ENCODE measurements around the gene INPP5B.

Gene INPP5B

DNA sequence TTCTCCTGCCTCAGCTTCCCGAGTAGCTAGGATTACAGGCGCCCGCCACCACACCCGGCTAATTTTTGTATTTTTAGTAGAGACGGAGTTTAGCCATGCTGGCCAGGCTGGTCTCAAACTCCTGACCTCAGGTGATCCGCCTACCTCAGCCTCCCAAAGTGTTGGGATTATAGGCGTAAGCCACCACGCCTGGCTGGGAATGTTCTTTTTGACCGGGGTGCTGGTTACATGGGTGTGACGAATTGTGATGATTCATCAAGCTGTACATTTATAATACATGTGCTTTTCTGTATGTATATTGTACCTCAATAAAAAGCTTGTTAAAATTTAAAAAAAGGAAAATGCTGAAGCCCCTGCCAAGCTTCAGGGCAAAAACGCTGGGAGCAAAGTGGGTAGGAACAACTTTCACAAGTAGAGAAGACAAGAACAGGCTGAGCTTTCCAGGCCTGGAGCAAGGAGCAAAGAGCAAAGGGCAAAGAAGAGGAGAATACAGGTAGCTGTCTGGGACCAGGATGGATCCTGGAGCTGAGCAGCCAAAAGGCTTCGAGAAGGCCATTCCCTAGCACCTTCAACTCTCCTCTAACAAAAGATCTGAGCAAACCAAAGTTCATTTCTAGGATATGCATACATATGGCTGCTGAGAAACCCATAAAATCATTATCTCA lies 118.3 kb downstream of the INPP5B start:
- TF ChIP-seq POLR2AphosphoS5 (IDR thresholded peaks at IDR 0.05; ENCODE audit: low read depth, low read length) (no peak), SIN3A (IDR thresholded peaks at IDR 0.05; ENCODE audit: borderline replicate concordance, insufficient read depth, low read length) (no peak), FOXP2 (optimal IDR thresholded peaks at IDR 0.05; ENCODE audit: borderline replicate concordance, extremely low read depth, extremely low read length, insufficient read depth) (no peak), TAF1 (IDR thresholded peaks at IDR 0.05; ENCODE audit: borderline replicate concordance, insufficient read depth, low read length) (no peak)
- TF ChIP-seq, protein P1, sequence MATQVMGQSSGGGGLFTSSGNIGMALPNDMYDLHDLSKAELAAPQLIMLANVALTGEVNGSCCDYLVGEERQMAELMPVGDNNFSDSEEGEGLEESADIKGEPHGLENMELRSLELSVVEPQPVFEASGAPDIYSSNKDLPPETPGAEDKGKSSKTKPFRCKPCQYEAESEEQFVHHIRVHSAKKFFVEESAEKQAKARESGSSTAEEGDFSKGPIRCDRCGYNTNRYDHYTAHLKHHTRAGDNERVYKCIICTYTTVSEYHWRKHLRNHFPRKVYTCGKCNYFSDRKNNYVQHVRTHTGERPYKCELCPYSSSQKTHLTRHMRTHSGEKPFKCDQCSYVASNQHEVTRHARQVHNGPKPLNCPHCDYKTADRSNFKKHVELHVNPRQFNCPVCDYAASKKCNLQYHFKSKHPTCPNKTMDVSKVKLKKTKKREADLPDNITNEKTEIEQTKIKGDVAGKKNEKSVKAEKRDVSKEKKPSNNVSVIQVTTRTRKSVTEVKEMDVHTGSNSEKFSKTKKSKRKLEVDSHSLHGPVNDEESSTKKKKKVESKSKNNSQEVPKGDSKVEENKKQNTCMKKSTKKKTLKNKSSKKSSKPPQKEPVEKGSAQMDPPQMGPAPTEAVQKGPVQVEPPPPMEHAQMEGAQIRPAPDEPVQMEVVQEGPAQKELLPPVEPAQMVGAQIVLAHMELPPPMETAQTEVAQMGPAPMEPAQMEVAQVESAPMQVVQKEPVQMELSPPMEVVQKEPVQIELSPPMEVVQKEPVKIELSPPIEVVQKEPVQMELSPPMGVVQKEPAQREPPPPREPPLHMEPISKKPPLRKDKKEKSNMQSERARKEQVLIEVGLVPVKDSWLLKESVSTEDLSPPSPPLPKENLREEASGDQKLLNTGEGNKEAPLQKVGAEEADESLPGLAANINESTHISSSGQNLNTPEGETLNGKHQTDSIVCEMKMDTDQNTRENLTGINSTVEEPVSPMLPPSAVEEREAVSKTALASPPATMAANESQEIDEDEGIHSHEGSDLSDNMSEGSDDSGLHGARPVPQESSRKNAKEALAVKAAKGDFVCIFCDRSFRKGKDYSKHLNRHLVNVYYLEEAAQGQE (IDR thresholded peaks at IDR 0.05; ENCODE audit: insufficient read depth in 1 of 2, low read depth in 2 of 2, low read length in 2 of 2) = no peak

DNA sequence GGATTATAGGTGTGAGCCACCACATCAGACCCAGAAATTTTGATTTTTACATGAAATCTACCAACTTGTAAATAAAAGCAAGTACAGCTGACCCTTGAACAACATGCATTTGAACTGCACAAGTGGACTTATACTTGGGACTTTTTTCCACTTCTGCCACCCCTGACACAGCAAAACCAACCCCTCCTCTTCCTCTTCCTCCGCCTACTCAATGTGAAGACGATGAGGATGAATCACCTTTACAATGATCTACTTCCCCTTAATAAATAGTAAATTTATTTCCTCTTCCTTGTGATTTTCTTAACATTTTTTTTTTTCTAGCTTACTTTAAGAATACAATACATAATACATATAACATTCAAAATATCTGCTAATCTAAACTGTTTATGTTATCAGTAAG lies 121.3 kb downstream of the INPP5B start:
- TF ChIP-seq FOXP2 (optimal IDR thresholded peaks at IDR 0.05; ENCODE audit: borderline replicate concordance, extremely low read depth, extremely low read length, insufficient read depth) = no peak
- TF ChIP-seq TAF1 (IDR thresholded peaks at IDR 0.05; ENCODE audit: borderline replicate concordance, insufficient read depth, low read length) = no peak
- no peak for TF ChIP-seq SIN3A (IDR thresholded peaks at IDR 0.05; ENCODE audit: borderline replicate concordance, insufficient read depth, low read length)
- no peak for TF ChIP-seq POLR2AphosphoS5 (IDR thresholded peaks at IDR 0.05; ENCODE audit: low read depth, low read length)
- TF ChIP-seq, protein P1 (IDR thresholded peaks at IDR 0.05; ENCODE audit: insufficient read depth in 1 of 2, low read depth in 2 of 2, low read length in 2 of 2) = no peak

DNA sequence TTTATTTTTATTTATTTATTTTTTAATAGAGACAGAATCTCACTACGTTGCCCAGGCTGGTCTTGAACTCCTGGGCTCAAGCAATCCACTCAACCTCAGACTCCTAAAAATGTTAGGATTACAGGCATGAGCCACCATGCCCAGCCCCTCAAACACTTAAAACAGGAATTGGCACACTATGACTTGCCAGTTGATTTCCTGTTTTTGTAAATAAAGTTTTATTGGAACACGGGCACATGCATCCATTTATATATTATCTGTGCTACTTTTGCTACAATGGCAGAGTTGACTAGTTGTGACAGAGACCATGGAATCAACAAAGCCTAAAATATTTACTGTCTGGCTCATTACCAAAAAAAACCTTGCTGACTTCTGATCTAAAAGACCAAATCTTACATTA lies 122.9 kb downstream of the INPP5B start:
- TF ChIP-seq TAF1 (IDR thresholded peaks at IDR 0.05; ENCODE audit: borderline replicate concordance, insufficient read depth, low read length) (no peak), SIN3A (IDR thresholded peaks at IDR 0.05; ENCODE audit: borderline replicate concordance, insufficient read depth, low read length) (no peak), FOXP2 (optimal IDR thresholded peaks at IDR 0.05; ENCODE audit: borderline replicate concordance, extremely low read depth, extremely low read length, insufficient read depth) (no peak), POLR2AphosphoS5 (IDR thresholded peaks at IDR 0.05; ENCODE audit: low read depth, low read length) (no peak)
- TF ChIP-seq, protein P1 (IDR thresholded peaks at IDR 0.05; ENCODE audit: insufficient read depth in 1 of 2, low read depth in 2 of 2, low read length in 2 of 2) = no peak

DNA sequence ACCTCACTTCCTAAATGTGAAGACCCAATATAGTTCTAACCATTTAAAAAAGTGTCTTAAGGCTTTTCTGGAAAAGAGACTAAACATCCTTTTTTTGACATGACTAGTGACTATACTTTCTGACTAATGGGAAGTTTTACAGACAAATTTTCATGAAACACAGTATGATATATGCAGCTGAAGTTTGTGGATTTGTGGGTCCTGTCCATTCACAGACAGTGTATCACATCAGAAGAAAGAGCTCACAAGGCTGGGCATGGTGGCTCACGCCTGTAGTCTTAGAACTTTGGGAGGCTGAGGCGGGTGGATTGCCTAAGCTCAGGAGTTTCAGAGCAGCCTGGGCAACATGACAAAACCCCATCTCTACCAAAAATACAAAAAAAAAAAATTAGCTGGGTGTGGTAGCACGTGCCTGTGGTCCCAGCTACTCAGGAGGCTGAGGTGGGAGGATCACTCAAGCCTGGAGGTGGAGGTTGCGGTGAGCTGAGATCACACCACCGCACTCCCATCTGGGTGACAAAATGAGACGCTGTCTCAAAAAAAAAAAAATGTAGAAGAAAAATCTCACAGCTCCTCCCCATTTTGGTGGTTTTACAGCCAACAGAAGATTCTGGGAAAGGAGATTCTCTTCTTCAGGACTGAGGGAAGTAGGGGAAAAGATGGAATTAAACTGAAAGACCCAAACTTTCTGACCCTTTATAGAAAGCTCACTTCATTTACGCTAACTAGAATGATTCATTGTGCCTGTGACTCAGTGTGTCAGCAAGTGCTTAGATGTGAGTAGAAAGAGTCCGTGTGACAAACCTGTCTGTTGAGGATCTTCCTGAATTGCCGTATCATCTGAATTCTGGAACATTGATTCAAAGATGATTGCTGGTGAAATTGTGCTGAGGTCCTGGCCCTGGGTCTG lies 123.7 kb downstream of the INPP5B start:
- no peak for TF ChIP-seq POLR2AphosphoS5 (IDR thresholded peaks at IDR 0.05; ENCODE audit: low read depth, low read length)
- TF ChIP-seq SIN3A (IDR thresholded peaks at IDR 0.05; ENCODE audit: borderline replicate concordance, insufficient read depth, low read length) = no peak
- TF ChIP-seq TAF1 (IDR thresholded peaks at IDR 0.05; ENCODE audit: borderline replicate concordance, insufficient read depth, low read length) = no peak
- TF ChIP-seq, protein P1 (IDR thresholded peaks at IDR 0.05; ENCODE audit: insufficient read depth in 1 of 2, low read depth in 2 of 2, low read length in 2 of 2) = no peak
- TF ChIP-seq FOXP2 (optimal IDR thresholded peaks at IDR 0.05; ENCODE audit: borderline replicate concordance, extremely low read depth, extremely low read length, insufficient read depth) = no peak
